ENCODE results near the gene TMEM62.
"Not testable (repeated sequence)": the region's sequence is repeated elsewhere in the genome, so short reads cannot be mapped to it uniquely, and the experiment has no call there.

Gene TMEM62

DNA sequence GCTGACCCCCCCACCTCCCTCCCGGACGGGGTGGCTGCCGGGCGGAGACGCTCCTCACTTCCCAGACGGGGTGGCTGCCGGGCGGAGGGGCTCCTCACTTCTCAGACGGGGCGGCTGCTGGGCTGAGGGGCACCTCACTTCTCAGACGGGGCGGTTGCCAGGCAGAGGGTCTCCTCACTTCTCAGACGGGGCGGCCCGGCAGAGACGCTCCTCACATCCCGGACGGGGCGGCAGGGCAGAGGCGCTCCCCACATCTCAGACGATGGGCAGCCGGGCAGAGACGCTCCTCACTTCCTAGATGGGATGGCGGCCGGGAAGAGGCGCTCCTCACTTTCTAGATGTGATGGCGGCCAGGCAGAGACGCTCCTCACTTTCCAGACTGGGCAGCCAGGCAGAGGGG lies 33.9 kb downstream of the TMEM62 start:
- not testable (repeated sequence) for DNase-seq (ENCODE audit: low read depth, low spot score); H3K4me3 ChIP-seq (ENCODE audit: low read length)

DNA sequence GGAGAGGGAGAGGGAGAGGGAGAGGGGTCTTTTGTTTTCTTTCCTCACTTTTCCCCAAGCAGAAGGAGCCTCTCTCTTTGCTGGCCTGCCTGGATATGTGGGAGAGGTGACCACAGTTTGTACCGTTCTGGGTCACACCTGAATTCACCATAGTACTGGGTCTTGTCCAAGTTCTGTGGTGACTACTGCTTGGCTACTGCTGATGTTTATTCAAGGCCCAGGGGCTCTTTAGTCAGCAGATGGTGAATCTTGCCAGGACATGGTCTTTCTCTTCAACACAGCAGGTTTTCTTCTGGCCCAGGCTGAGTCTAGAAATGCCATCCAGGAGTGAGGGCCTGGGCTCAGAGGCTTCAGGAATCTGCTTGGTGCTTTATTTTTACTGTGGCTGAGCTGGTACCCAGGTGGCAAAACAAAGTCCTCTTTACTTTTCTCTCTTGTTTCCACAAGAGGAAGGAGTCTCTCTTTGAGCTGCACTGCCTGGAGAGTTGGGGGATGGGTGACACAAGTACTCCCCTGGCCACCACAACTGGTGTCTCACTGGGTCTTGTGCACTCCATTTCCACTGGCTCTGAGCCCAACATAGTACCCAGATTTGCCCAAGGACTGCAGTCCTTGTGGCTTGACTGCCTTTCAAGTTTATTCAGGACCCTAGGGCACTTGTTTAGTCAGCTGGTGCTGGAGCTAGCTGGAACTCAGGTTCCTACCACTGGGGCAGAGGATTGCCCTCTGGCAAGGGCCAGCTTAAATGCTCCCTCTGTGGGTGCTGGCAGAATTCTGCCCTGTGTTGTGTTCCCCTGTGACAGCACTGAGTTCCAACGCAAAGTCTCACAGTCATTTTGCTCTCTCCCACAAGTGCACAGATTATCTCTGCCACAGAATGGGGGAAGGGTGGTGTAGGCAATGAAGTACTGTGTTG lies 35.1 kb downstream of the TMEM62 start:
- DNase-seq (ENCODE audit: low read depth, low spot score) = no peak
- no peak overlapping the region for H3K4me3 ChIP-seq (ENCODE audit: low read length)

DNA sequence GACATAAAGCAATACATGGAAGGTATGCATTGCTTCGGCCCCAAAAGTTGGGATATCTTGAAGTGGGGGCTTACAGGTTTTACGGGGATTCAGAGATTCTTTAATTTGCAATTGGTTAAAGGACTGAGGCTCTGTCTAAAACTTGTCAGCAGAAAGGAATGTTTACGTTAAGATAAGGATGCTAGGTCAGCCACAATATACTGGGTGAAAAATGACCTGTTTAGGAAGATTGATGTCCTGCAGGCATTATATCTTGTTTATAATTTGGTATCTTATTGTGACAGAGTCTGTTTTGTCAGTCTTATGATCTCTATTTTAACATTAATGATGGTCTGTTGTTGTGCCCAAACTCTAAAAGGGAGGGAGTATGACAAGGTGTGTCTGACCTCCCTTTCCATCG lies 36.5 kb downstream of the TMEM62 start:
- H3K4me3 ChIP-seq (ENCODE audit: low read length) = no peak overlapping the region
- DNase-seq (ENCODE audit: low read depth, low spot score) = no peak

DNA sequence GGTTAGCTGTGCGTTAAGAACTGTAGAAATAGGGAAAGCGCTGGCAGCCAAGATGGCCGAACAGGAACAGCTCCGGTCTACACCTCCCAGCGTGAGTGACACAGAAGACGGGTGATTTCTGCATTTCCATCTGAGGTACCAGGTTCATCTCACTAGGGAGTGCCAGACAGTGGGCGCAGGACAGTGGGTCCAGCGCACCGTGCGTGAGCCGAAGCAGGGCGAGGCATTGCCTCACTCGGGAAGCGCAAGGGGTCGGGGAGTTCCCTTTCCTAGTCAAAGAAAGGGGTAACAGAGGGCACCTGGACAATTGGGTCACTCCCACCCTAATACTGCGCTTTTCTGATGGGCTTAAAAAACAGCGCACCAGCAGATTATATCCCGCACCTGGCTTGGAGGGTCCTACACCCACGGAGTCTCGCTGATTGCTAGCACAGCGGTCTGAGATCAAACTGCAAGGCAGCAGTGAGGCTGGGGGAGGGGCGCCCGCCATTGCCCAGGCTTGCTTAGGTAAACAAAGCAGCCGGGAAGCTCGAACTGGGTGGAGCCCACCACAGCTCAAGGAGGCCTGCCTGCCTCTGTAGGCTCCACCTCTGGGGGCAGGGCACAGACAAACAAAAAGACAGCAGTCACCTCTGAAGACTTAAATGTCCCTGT lies 42.4 kb downstream of the TMEM62 start:
- DNase-seq (ENCODE audit: low read depth, low spot score); H3K4me3 ChIP-seq (ENCODE audit: low read length): not testable (repeated sequence)

DNA sequence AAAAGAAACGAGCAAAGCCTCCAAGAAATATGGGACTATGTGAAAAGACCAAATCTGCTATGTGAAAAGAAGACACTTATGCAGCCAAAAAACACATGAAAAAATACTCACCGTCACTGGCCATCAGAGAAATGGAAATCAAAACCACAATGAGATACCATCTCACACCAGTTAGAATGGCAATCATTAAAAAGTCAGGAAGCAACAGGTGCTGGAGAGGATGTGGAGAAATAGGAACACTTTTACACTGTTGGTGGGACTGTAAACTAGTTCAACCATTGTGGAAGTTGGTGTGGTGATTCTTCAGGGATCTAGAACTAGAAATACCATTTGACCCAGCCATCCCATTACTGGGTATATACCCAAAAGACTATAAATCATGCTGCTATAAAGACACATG lies 43.8 kb downstream of the TMEM62 start:
- H3K4me3 ChIP-seq (ENCODE audit: low read length); DNase-seq (ENCODE audit: low read depth, low spot score): not testable (repeated sequence)

DNA sequence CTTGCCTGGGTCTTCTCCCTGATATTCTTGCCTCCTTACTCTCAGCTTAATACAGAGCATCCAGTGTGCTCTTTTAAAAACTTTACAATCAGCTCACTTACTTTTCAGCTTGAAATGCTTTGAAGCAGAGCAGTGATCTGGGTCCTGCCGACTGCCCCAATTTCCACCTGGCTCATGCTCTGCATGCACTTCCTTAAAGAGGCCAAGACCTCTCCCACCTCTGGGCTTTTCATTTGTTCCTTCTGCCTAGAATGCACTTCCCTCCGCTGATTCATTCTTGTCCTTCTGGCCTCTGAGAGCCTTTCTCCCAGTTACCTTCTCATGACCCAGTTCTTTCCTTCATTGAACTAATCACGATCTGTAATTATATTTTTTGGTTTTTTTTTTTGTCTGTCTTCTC lies 49.9 kb downstream of the TMEM62 start:
- DNase-seq (ENCODE audit: low read depth, low spot score) = no peak
- H3K4me3 ChIP-seq (ENCODE audit: low read length) = no peak overlapping the region

DNA sequence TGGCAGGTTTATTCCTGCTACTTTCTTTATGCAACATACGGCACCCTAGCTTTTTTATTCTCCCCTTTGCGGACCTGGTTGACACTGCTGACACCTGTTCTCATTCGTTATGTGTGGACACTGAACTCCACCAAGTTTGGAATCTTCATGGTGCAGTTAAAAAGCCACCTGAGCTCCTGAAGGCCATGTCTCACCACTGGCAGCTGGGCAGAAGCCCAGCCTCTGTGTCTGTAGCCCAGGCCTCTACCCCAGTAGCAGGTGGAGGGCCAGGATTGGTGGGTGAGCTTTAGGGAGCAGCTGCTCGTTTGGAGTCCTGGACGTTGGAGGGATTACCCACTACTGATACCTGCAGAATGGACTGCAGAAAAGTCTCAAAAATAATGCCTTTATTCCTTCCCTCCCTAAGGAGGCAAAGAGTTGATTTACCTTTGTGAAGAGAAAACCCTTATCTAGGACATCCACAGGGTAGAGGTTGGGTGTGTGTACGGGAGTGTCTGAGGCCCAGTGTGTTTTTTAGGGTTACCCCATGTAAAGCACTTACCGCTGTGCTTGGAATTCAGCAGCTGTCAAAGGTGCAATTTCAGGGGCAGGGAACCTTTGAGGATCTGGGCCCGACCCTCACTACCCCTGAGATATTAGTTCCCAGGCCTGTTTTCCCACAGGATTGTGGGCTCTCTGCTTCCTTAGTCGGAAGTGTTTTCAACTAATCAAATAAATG lies 51.2 kb downstream of the TMEM62 start:
- peak overlapping the region; percentile 70 for H3K4me3 ChIP-seq (ENCODE audit: low read length)
- DNase-seq (ENCODE audit: low read depth, low spot score) = no peak

DNA sequence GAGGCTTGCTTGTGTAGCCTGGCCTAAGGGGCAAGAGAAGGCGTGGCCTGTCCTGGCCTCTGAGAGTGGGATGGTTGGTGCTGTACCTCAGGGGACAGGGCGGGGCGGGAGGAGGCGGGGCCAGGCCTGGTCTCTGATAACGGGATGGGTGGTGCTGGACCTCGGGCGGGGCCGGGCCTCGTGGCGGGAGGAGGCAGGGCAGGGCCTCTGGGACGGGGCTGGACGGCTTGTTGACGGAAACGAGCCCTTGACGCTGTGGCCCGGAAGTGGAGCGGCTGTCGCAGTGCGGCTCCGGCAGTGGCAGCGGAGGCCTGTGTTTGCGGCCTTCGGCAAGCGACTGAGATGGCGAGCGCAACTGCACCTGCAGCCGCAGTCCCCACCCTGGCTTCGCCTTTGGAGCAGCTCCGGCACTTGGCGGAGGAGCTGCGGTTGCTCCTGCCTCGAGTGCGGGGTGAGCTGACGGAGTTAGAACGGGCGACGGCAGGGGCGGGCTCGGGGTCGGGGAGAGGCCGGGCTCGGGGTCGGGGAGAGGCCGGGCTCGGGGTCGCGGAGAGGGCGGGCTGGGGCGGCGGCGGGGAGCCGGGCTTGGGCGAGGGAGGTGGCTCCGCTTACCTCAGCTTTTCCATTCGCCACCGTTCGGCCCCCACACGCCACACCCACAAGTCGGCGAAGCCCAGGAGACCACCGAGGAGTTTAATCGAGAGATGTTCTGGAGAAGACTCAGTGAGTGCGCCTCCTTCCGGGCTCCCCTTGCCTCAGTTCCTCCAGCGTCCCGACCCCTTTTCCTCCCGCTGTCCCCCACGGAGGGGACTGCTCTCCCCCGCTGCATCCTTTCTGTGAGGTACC lies 52.0 kb downstream of the TMEM62 start, which contains the start of gene CCNDBP1:
Gene CCNDBP1, plus strand, starts transcription at position 247 of the 846 bp plus-strand sequence. Its CDS starts 96 bp downstream, at position 343.
- DNase-seq (ENCODE audit: low read depth, low spot score) = peak; percentile 60
- H3K4me3 ChIP-seq (ENCODE audit: low read length) = peak within 1 kb of the TSS; percentile 70

DNA sequence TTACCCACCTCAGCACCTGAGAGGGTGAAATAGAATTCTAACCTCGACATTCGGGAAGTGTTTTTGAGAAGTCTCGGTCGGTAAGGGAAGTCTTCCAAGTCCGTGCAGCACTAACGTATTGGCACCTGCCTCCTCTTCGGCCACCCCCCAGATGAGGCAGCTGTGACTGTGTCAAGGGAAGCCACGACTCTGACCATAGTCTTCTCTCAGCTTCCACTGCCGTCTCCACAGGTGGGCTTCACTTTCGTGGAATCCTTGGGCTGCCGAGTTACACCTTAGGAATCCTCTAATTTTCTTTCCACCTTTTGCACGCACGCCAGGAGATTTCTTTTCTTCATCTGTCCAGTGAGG lies 52.6 kb downstream of the TMEM62 start:
- no peak for DNase-seq (ENCODE audit: low read depth, low spot score)
- H3K4me3 ChIP-seq (ENCODE audit: low read length) = peak overlapping the region; percentile 70

DNA sequence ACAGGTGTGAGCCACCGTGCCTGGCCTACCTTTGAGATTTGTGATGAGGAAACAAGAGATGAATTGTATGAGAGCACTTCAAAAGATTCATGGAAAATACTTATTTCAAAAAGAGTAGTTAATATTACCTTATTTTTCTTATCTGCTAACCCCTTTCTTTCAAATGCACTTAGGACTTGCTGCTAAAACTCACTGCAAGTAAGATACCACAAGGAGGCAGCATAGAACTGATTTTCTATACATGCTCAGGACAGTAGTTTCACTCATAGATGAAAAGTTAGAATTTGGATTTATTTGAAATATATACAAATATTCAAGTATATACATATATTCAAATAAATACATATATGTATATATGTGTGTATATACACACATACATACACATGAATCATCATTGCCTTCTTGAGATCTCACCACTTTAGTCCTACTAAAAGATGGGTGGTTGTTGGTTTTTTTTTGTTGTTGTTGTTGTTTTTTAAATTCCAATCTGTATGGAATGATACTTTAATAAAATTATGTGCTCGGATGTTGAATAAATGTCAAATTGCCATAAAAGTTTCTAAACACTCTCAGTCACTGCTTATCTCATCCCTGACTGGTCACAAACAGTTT lies 54.3 kb downstream of the TMEM62 start:
- DNase-seq (ENCODE audit: low read depth, low spot score) = peak; percentile 51

DNA sequence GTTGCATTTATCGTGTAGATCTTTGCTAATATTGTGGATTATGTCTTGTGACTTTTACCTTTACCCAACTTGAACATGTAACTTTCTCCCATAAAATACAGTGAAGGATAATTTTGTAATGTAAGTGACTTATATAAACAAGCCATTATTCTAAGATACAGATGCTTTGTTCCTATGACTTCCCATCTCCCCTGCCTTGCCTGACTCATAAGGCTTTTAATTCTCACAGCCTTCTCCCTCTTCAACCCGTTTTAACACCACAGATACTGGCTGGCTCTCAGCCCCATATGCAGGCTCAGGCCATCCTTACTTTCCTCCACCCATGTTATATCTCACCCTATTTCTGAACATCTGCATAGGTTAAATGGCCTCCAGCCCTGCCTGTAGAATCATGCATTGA lies 55.9 kb downstream of the TMEM62 start:
- H3K4me3 ChIP-seq (ENCODE audit: low read length) = no peak overlapping the region
- DNase-seq (ENCODE audit: low read depth, low spot score) = no peak

More for the DNA sequence above, 54.3 kb downstream of the TMEM62 start:
- no peak overlapping the region for H3K4me3 ChIP-seq (ENCODE audit: low read length)

DNA sequence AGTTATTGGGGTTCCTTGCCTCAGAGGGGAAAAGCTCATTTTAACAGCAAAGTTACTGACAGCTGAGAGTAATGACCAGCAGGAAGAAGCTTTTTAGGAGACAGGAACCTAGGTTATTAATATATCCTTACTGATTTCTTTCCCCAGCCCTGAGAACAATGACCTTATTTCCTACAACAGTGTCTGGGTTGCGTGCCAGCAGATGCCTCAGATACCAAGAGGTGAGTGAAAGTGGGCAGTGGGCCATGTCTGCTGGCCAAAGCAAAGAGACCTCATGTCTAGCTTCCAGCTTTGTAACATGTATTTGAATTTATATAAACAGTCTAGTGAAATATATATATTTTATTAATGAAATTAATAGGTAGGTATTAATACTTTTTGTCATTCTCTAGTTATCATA lies 56.8 kb downstream of the TMEM62 start:
- DNase-seq (ENCODE audit: low read depth, low spot score) = no peak
- H3K4me3 ChIP-seq (ENCODE audit: low read length) = no peak overlapping the region

DNA sequence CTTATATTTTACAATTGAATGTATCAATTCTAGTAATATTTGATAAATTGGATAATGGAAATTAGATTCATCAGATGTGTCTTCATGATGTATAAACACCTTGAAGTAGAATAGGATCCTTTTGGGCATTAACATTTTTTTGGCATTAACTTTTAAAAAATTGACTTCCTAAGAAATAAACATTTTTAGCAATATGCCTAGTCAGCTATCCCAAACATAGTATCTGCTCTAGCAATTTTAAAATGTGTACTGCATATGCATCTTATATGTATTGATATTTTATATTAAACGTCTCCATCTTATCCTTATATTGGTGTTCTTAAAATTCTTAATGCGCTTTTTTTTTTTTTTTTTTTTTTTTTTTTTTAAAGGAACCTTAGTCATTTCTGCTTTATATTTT lies 60.3 kb downstream of the TMEM62 start:
- no peak overlapping the region for H3K4me3 ChIP-seq (ENCODE audit: low read length)
- no peak for DNase-seq (ENCODE audit: low read depth, low spot score)

DNA sequence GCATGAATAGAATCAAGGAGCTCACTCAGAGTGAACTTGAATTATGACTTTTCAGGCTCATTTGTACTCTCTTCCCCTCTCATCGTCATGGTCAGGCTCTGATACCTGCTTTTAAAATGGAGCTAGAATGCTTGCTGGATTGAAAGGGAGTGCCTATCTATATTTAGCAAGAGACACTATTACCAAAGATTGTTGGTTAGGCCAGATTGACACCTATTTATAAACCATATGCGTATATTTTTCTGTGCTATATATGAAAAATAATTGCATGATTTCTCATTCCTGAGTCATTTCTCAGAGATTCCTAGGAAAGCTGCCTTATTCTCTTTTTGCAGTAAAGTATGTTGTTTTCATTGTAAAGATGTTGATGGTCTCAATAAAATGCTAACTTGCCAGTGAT lies 61.4 kb downstream of the TMEM62 start:
- DNase-seq (ENCODE audit: low read depth, low spot score) = no peak
- no peak overlapping the region for H3K4me3 ChIP-seq (ENCODE audit: low read length)

DNA sequence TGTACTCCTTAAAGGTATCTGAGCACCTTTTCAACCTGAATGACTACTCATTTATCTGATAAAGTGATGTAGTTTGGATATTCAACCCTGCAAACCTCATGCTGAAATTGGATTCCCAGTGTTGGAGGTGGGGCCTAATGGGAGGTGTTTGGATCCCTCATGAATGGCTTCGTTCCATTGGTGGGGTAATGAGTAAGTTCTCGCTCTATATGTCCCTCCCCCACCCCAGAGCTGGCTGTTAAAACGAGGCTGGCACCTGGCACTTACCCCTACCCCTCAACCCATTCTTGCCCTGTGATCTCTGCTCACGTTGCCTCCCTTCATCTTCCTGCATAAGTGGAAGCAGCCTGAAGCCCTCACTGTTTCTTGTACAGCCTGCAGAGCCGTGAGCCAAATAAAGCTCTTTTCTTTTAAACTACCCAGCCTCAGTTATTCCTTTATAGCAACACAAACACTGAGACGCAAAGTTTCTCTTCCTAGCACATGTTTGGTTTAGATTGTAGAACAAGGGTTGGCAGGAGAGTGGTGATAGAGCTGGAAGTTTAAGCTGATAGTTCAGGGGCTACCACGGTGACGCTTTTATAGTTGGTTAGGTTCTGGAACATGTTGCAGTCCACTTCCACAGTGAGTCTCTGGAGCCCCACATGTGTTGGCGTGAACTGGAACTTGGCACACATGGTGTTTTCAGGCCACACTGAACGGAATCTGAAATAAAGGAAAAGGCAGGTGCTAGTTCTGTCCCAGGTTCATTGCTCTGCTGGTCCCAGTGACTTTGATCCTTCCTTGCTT lies 63.6 kb downstream of the TMEM62 start:
- H3K4me3 ChIP-seq (ENCODE audit: low read length) = no peak overlapping the region
- DNase-seq (ENCODE audit: low read depth, low spot score) = no peak

DNA sequence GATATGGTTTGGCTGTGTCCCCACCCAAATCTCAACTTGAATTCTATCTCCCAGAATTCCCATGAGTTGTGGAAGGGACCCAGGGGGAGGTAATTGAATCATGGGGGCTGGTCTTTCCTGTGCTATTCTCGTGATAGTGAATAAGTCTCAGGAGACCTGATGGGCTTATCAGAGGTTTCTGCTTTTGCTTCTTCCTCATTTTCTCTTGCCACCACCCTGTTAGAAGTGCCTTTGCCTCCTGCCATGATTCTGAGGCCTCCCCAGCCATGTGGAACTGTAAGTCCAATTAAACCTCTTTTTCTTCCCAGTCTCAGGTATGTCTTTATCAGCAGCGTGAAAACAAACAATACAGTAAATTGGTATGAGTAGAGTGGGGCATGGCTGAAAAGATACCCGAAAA lies 64.4 kb downstream of the TMEM62 start:
- not testable (repeated sequence) for DNase-seq (ENCODE audit: low read depth, low spot score); H3K4me3 ChIP-seq (ENCODE audit: low read length)

DNA sequence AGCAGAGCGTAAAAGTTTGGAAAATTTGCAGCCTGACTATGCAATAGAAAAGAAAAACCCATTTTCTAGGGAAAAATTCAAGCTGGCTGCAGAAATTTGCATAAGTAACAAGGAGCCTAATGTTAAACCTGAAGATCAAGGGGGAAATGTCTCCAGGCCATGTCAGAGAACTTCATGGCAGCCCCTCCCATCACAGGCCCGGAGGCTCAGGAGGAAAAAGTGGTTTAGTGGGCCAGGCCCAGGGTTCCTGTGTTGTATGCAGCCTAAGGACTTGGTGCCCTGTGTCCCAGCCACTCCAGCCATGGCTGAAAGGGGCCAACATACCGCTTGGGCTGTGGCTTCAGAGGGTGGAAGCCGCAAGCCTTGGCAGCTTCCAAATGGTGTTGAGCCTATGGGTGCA lies 65.2 kb downstream of the TMEM62 start:
- H3K4me3 ChIP-seq (ENCODE audit: low read length); DNase-seq (ENCODE audit: low read depth, low spot score): not testable (repeated sequence)

DNA sequence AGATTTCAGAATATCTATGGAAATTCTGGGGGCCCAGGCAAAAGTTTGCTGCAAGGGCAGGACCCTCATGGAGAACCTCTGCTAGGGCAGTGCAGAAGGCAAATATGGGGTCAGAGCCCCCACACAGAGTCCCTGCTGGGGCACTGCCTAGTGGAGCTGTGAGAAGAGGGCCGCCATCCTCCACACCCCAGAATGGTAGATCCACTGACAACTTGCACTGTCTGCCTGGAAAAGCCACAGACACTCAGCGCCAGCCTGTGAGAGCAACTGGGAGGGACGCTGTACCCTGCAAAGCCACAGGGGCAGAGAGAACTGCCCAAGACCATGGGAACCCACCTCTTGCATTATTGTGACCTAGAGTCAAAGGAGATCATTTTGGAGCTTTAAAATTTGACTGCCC lies 65.6 kb downstream of the TMEM62 start:
- H3K4me3 ChIP-seq (ENCODE audit: low read length) = no peak overlapping the region
- no peak for DNase-seq (ENCODE audit: low read depth, low spot score)

All from Jurkat, Clone E6-1 (cell line).